GM12878 (cell line): ENCODE results near the gene ZNF783. TPM values are rescaled to one million over a fixed set of nuclear protein-coding genes. Genes with fewer than 3 reads are reported as not detected.

Source experiments
- ATF3 ChIP-seq: IDR thresholded peaks from 2 replicates; pipeline ENCODE4 v1.6.1; 2011; ENCODE audit warnings: low read depth, mild to moderate bottlenecking, low read length, moderate library complexity, borderline replicate concordance; ENCODE audit errors: extremely low read depth
- BCL11A ChIP-seq: IDR thresholded peaks from 2 replicates; pipeline ENCODE4 v1.6.1; 2011; ENCODE audit warnings: low read depth, low read length
- EP300 ChIP-seq, 2 experiments: fragments of 150-350 bp in 1 of 2; IDR thresholded peaks; 2 replicates each; pipeline ENCODE4 v1.6.1; 2011 to 2012; ENCODE audit warnings: low read depth in 2 of 2, low read length in 2 of 2, borderline replicate concordance in 1 of 2, improper control_type of control experiment in 1 of 2, inconsistent platforms in 1 of 2; ENCODE audit not compliant: control insufficient read depth in 1 of 2
- HDAC2 ChIP-seq: fragments of 200-600 bp; sonication (generic); IDR thresholded peaks from 2 replicates; pipeline ENCODE4 v1.6.1; 2017
- YBX1 ChIP-seq: fragments of 450-650 bp; IDR thresholded peaks from 2 replicates; pipeline ENCODE4 v1.6.1; 2016; ENCODE audit warnings: antibody characterized with exemption
- ZBTB4 ChIP-seq: fragments of 450-650 bp; formaldehyde crosslinking; IDR thresholded peaks from 2 replicates; pipeline ENCODE4 v1.4.0; 2022; ENCODE audit warnings: mild to moderate bottlenecking, moderate library complexity
- polyA plus RNA-seq, 11 experiments: library from polyadenylated mRNA; depleted of rRNA in 4 of 11; unstranded in 6 of 11; stranded (reverse) in 5 of 11; fragments of >200 nt; fragmentation: Nextera tagmentation in 4 of 11; fragmentation: Illumina TruSeq in 1 of 11; extraction: Ambion mirVana in 4 of 11; extraction: Trizol in 1 of 11; gene quantifications; 1 replicate in 1 of 11; 2 replicates in 10 of 11; pipeline versions ENCODE4 v1.2.1 to v1.2.3, GENCODE V29; 2011 to 2016; ENCODE audit warnings: inconsistent platforms in 2 of 11, missing spikeins in 2 of 11, low read depth in 1 of 11
- total RNA-seq, 4 experiments: library from RNA; depleted of rRNA in 3 of 4; stranded (reverse); fragments of >200 nt in 3 of 4; fragmentation: Illumina TruSeq in 1 of 4; extraction: Trizol in 1 of 4; gene quantifications; 2 replicates each; pipeline versions ENCODE4 v1.2.1 to v1.2.3, GENCODE V29; 2013 to 2021
- TF ChIP-seq, protein P1 (sequence below): IDR thresholded peaks from 2 replicates; pipeline ENCODE4 v1.6.1; 2012; ENCODE audit warnings: low read length, inconsistent platforms
- TF ChIP-seq, protein P2 (sequence below): fragments of 450-650 bp; IDR thresholded peaks from 2 replicates; pipeline ENCODE4 v1.6.1; 2016; ENCODE audit warnings: mild to moderate bottlenecking

ZNF783 gene
- total and polyA plus RNA-seq, 10 of the 15 experiments (the other 5 are each of a cell fraction or from before 2014, with no cell fraction given): 2.0 to 14.4 (median 6.4) TPM

DNA sequence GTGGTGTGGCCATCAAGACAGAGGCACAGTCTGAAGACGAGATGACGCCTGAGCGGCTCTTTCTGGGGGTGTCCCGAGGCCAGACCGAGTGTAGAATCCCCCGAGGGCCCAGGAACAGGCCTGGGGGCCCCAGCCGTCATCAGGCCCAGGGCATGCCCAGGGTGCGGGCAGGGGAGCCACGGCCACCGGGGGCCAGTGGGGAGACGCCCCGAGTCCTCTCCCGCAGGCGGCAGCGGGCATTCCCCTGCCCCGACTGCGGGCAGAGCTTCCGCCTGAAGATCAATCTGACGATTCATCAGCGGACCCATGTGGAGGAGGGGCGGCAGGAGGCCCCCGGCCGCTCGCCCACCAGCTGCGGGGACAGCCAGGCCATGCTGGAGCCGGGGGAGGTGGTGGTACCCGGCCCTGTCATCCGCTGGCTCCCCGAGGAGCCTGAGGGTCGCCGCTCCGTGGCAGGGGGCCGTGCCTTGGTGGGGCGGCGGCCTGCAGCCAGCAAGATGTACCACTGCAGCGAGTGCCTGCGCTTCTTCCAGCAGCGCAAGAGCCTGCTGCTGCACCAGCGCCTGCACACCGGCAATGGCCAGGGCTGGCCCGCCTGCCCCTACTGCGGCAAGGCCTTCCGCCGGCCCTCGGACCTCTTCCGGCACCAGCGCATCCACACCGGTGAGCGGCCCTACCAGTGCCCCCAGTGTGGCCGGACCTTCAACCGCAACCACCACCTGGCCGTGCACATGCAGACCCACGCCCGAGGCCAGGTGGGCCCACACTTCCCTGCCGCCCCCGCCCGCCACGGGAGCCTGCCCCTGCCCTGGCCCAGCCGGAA is 19.7 kb downstream of the ZNF783 start (continued):
- TF ChIP-seq ZBTB4 (CRISPR knock-in tag) (no peak), ATF3 (no peak), HDAC2 (no peak), YBX1 (no peak), BCL11A (no peak), EP300 (IDR thresholded peaks at IDR 0.05; ENCODE audit: borderline replicate concordance in 1 of 2, control insufficient read depth in 1 of 2, low read depth in 2 of 2, low read length in 2 of 2) (no peak)
- TF ChIP-seq, protein P1, sequence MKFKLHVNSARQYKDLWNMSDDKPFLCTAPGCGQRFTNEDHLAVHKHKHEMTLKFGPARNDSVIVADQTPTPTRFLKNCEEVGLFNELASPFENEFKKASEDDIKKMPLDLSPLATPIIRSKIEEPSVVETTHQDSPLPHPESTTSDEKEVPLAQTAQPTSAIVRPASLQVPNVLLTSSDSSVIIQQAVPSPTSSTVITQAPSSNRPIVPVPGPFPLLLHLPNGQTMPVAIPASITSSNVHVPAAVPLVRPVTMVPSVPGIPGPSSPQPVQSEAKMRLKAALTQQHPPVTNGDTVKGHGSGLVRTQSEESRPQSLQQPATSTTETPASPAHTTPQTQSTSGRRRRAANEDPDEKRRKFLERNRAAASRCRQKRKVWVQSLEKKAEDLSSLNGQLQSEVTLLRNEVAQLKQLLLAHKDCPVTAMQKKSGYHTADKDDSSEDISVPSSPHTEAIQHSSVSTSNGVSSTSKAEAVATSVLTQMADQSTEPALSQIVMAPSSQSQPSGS: no peak
- TF ChIP-seq, protein P2, sequence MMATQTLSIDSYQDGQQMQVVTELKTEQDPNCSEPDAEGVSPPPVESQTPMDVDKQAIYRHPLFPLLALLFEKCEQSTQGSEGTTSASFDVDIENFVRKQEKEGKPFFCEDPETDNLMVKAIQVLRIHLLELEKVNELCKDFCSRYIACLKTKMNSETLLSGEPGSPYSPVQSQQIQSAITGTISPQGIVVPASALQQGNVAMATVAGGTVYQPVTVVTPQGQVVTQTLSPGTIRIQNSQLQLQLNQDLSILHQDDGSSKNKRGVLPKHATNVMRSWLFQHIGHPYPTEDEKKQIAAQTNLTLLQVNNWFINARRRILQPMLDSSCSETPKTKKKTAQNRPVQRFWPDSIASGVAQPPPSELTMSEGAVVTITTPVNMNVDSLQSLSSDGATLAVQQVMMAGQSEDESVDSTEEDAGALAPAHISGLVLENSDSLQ: no peak
- TF ChIP-seq, all 136 proteins: peak for 0
